Measurements from ENCODE around the gene TIPIN. TPM values are rescaled to one million over a fixed set of nuclear protein-coding genes. Genes with fewer than 3 reads are reported as not detected.

TIPIN gene
- total and polyA plus RNA-seq, 11 donors, result 1.9 to 6.2 (median 3.8) TPM

DNA sequence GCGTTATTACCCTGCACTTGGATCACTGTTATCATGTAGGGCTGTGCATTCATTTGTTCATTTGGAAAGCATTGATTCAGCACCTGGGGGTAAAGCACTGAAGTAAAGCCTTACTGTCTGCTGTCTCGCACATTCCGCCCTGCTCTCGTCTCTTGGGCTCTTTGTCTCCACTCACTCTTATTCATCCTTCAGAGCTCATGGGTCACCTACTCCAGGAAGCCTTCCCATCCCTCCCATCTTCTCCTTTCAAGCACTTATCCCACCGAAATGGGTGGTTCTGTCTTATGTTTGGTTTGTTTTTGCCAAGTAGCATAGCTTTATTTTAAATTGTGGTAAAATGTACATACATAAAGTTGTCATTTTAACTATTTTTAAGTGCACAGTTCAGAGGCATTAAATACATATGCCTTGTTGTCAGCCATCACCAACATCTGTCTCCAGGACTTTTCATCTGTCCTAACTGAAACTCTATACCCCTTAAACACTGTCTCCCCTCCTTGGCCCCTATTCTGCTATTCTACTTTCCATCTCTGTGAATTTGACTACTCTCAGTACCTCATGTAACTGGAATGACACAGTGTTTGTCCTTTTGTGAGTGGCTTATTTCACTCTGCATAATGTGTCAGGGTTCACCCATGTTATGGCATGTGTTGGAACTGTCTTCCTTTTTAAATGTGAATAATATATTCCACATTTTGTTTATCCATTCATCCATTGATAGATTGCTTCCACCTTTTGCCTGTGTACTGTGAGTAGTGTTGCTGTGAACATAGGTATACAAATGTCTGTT lies 53.8 kb downstream of the TIPIN start:
- peaks cover 0 to 73% (median 52%) of the 10 kb centered on the region in 9 donors for H3K36me3 ChIP-seq
- no peaks in the 10 kb centered on the region for H3K4me1 ChIP-seq
- no peaks in the 10 kb centered on the region for H3K27me3 ChIP-seq
- H3K27ac ChIP-seq, result no peak overlapping the region
- H3K9me3 ChIP-seq, result no peaks in the 10 kb centered on the region
- intact Hi-C loops (cut with DNase I), result no loop called here
- TF ChIP-seq CTCF (IDR thresholded peaks at IDR 0.05) (no peak), POLR2A (IDR thresholded peaks at IDR 0.05) (no peak)
- DNase-seq, result no peak
- WGBS, 4 donors, result 93 to 97% (median 95%) methylated on average over 5 of the region's 5 CpGs
- no peak for ATAC-seq
- H3K4me3 ChIP-seq, result no peak overlapping the region

DNA sequence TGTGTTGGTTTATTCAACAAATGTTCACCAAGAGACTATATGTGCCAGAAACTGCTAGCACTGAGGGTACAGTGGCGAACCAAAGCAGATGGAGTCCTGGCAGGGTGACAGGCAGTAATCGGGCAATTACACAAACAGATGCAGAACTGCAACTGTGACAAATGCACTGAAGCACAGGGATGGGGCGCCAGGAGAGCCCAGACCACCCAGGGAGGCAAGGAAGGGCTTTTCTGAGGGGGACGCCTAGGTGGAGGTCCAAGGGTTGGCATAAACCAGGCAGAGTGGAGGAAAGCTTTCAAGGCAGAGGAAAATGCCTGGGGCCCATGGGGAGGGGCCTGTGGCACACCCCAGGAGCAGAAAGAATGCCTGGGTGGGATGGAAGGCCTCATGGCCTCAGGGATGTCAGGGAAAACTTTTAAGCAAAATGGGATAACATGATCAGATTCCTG lies 57.7 kb downstream of the TIPIN start:
- intact Hi-C loops (cut with DNase I), result loop anchor here in 1 of 10 donors (5.0 kb wide), 1 partner anchor 198 kb away; the partner anchor contains the start of gene SNAPC5

GRCh38 chr15:66296186-66296585 lies 60.3 kb downstream of the TIPIN start:
- Histone ChIP-seq H3K36me3 (peaks cover 0 to 41% (median 30%) of the 10 kb centered on the region in 9 donors), H3K27ac (no peak overlapping the region), H3K9me3 (no peaks in the 10 kb centered on the region), H3K27me3 (no peaks in the 10 kb centered on the region), H3K4me3 (no peak overlapping the region), H3K4me1 (peaks cover 4 to 37% (median 19%) of the 10 kb centered on the region in 12 donors)
- ATAC-seq (no peak), DNase-seq (no peak)
- intact Hi-C loops (cut with DNase I), result loop anchor here in 1 of 10 donors (5.0 kb wide), 1 partner anchor 201 kb away; the partner anchor contains the start of gene SNAPC5
- WGBS, 4 donors, result 75 to 82% (median 76%) methylated on average over 5 of the region's 5 CpGs
- TF ChIP-seq CTCF (IDR thresholded peaks at IDR 0.05) (no peak), POLR2A (IDR thresholded peaks at IDR 0.05) (no peak)

More for the DNA sequence above, 57.7 kb downstream of the TIPIN start:
- WGBS, 4 donors, result 74 to 81% (median 80%) methylated on average over 4 of the region's 4 CpGs
- no peaks in the 10 kb centered on the region for H3K9me3 ChIP-seq
- no peak overlapping the region for H3K27ac ChIP-seq
- ATAC-seq (no peak), DNase-seq (no peak)
- H3K4me3 ChIP-seq, result no peak overlapping the region
- H3K36me3 ChIP-seq, result peaks cover 0 to 61% (median 36%) of the 10 kb centered on the region in 9 donors
- no peaks in the 10 kb centered on the region for H3K27me3 ChIP-seq
- TF ChIP-seq CTCF (IDR thresholded peaks at IDR 0.05) (no peak), POLR2A (IDR thresholded peaks at IDR 0.05) (no peak)
- peaks cover 0 to 23% (median 13%) of the 10 kb centered on the region in 12 donors for H3K4me1 ChIP-seq

DNA sequence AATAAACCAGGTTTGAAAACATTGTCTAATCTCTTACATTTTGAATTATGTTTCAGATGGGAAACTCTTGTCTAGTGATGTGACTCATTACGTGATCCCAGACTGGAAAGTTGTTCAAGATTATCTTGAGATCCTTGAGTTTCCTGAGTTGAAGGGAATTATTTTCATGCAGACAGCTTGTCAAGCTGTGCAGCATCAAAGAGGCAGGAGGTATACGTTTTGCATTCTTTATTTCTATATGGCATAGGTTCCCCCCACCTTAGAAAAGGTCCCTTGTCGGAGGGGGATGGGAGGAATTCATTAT lies 61.6 kb downstream of the TIPIN start:
- intact Hi-C loops (cut with DNase I), result loop anchor here in 2 of 10 donors (5.0 kb wide), 1 partner anchor 202 kb away; the partner anchor contains the start of gene SNAPC5 (in 2 of the 2)
- H3K4me1 ChIP-seq, result peaks cover 4 to 37% (median 19%) of the 10 kb centered on the region in 12 donors
- ATAC-seq, result no peak
- no peaks in the 10 kb centered on the region for H3K9me3 ChIP-seq
- no peak for DNase-seq
- TF ChIP-seq CTCF (IDR thresholded peaks at IDR 0.05), result no peak
- no peak for TF ChIP-seq POLR2A (IDR thresholded peaks at IDR 0.05)
- peaks cover 0 to 30% (median 21%) of the 10 kb centered on the region in 9 donors for H3K36me3 ChIP-seq
- no peaks in the 10 kb centered on the region for H3K27me3 ChIP-seq
- WGBS, 4 donors, result 38 to 46% (median 43%) methylated on average over 3 of the region's 3 CpGs
- H3K27ac ChIP-seq, result peak overlapping the region in 9 of 12 donors; percentile 85 to 95 (median 92)
- H3K4me3 ChIP-seq, result peak overlapping the region in 7 of 12 donors; percentile 69 to 96 (median 83)
